HepG2 (cell line): ENCODE measurements around the gene ZCCHC24. TPM values are rescaled to one million over a fixed set of nuclear protein-coding genes. Genes with fewer than 3 reads are reported as not detected.

Experiments
- ATAC-seq: fragments of 200-7000 bp; cut with Tn5 transposase; 3 replicates; pipeline ENCODE4 v1.9.1; 2020; ENCODE audit warnings: mild to moderate bottlenecking, moderate library complexity
- BruUV-seq: library from RNA; stranded (reverse); fragments of 400-500 nt; replicated peaks from 2 replicates; lab custom pipeline; 2021; lab: Mats Ljungman, UMichigan
- CTCF ChIA-PET: fragments of 300-600 bp; formaldehyde crosslinking; extraction: SDS; loops from one replicate; lab custom pipeline; 2021; ENCODE audit warnings: low total read pairs, inconsistent platforms, low intra/inter-chr PET ratio; lab: Yijun Ruan, JAX
- POLR2A ChIA-PET: fragments of 350-600 bp; sonication (Branson Sonifier 250); formaldehyde crosslinking; loops from one replicate; lab custom pipeline; 2020; ENCODE audit warnings: antibody characterized with exemption, inconsistent platforms; lab: Yijun Ruan, JAX
- DNase-seq: peaks from one replicate; pipeline ENCODE4 v3.0.0-alpha.2; 2015; ENCODE audit warnings: low spot score
- FAIRE-seq: peaks from 3 replicates; lab custom pipeline; 2011; peaks lifted over from hg19 to GRCh38; lab: Jason Lieb, UNC
- H2AFZ ChIP-seq: one replicate; pipeline ENCODE4 v1.6.1; 2011; ENCODE audit warnings: low read length, inconsistent platforms
- H3K27ac ChIP-seq: fragments of 300-600 bp; 3 replicates; pipeline ENCODE4 v1.8.0; 2011; ENCODE audit warnings: mixed run types, mild to moderate bottlenecking, mixed read lengths, low read length, inconsistent platforms; ENCODE audit not compliant: insufficient read depth; ENCODE audit errors: extremely low read length
- H3K27me3 ChIP-seq, 2 experiments: fragments of 200-600 bp in 1 of 2; 2 replicates in 1 of 2; 3 replicates in 1 of 2; pipeline versions ENCODE4 v1.6.0 to v1.8.0; 2011; ENCODE audit warnings: low read length in 2 of 2, mild to moderate bottlenecking in 2 of 2, moderate library complexity in 2 of 2, inconsistent platforms in 1 of 2; ENCODE audit not compliant: insufficient read depth in 2 of 2, control insufficient read depth in 1 of 2
- H3K36me3 ChIP-seq, 2 experiments: fragments of 200-600 bp in 1 of 2; replicated peaks in 1 of 2; 2 replicates in 1 of 2; 3 replicates in 1 of 2; pipeline versions ENCODE4 v1.5.1 to v1.8.0; 2011; ENCODE audit warnings: low read length in 2 of 2, inconsistent platforms in 1 of 2; ENCODE audit not compliant: insufficient read depth in 2 of 2, control insufficient read depth in 1 of 2
- H3K4me1 ChIP-seq: 2 replicates; pipeline ENCODE4 v1.5.1; 2012; ENCODE audit warnings: low read length, inconsistent platforms; ENCODE audit not compliant: insufficient read depth
- H3K4me2 ChIP-seq: 2 replicates; pipeline ENCODE4 v1.6.0; 2011; ENCODE audit warnings: low read depth, low read length, inconsistent platforms
- H3K4me3 ChIP-seq, 3 experiments: fragments of 200-600 bp in 1 of 3; sonication (generic), shearing (Covaris generic) in 1 of 3; replicated peaks in 1 of 3; 2 replicates each; pipeline ENCODE4 v1.5.1; 2011 to 2016; ENCODE audit warnings: low read length in 3 of 3, inconsistent platforms in 2 of 3, low read depth in 2 of 3, mild to moderate bottlenecking in 2 of 3, control low read depth in 1 of 3, mixed read lengths in 1 of 3; ENCODE audit not compliant: insufficient read depth in 1 of 3
- H3K79me2 ChIP-seq: one replicate; pipeline ENCODE4 v1.6.1; 2011; ENCODE audit warnings: low read length, inconsistent platforms; ENCODE audit not compliant: insufficient read depth
- H3K9ac ChIP-seq: 2 replicates; pipeline ENCODE4 v1.6.0; 2011; ENCODE audit warnings: mild to moderate bottlenecking, low read depth, low read length, inconsistent platforms; ENCODE audit not compliant: insufficient read depth
- H3K9me3 ChIP-seq: 2 replicates; pipeline ENCODE4 v1.5.1; 2012; ENCODE audit warnings: mild to moderate bottlenecking, low read length
- H4K20me1 ChIP-seq: 2 replicates; pipeline ENCODE4 v1.6.0; 2011; ENCODE audit warnings: inconsistent platforms, mild to moderate bottlenecking, low read length, moderate library complexity; ENCODE audit not compliant: insufficient read depth
- NCOR1 ChIP-seq: fragments of 200-600 bp; sonication (generic); IDR thresholded peaks from 2 replicates; pipeline ENCODE4 v1.7.0; 2017; ENCODE audit warnings: antibody characterized with exemption, low read length, borderline replicate concordance
- ZMYM3 ChIP-seq: sonication (generic); formaldehyde crosslinking; IDR thresholded peaks from 2 replicates; pipeline ENCODE4 v1.5.1; 2020; ENCODE audit warnings: mild to moderate bottlenecking, missing genetic modification reagents
- ZNF431 ChIP-seq: sonication (generic); formaldehyde crosslinking; IDR thresholded peaks from 2 replicates; pipeline ENCODE4 v1.9.0; 2022; ENCODE audit warnings: missing genetic modification reagents, low read depth, mild to moderate bottlenecking, borderline replicate concordance
- ZNF629 ChIP-seq: sonication (generic); formaldehyde crosslinking; conservative IDR thresholded peaks from 2 replicates; pipeline ENCODE4 v1.5.0; 2020; ENCODE audit warnings: missing genetic modification reagents
- ZNF768 ChIP-seq: sonication (generic); formaldehyde crosslinking; IDR thresholded peaks from 2 replicates; pipeline ENCODE4 v1.4.0; 2020; ENCODE audit warnings: missing genetic modification reagents
- WGBS: methylation state at CpG from one replicate; pipeline ENCODE4 v1.1.6; 2017; ENCODE audit warnings: low lambda C conversion rate; 5-methylcytosine and 5-hydroxymethylcytosine counted together
- in situ Hi-C: cut with HindIII; loops from 2 replicates; pipeline ENCODE4 v1.10.0; 2017; ENCODE audit warnings: low pct_unique_long_range_greater_than_20kb; ENCODE audit not compliant: extremely low pct_ligation_motif_present
- intact Hi-C: fragments of 100-400 bp; cut with micrococcal nuclease; formaldehyde crosslinking; loops from one replicate; pipeline ENCODE4 v1.10.0; 2022; ENCODE audit not compliant: unreplicated experiment
- polyA plus RNA-seq, 8 experiments: library from polyadenylated mRNA; depleted of rRNA in 3 of 8; stranded (reverse) in 7 of 8; unstranded in 1 of 8; fragments of >200 nt; fragmentation: Illumina TruSeq in 4 of 8; extraction: Trizol in 4 of 8; gene quantifications; 2 replicates each; pipeline versions ENCODE4 v1.2.1 to v1.2.3, GENCODE V29; 2011 to 2016; ENCODE audit warnings: low read depth in 4 of 8, missing spikeins in 1 of 8, mixed read lengths in 1 of 8; ENCODE audit not compliant: insufficient read depth in 1 of 8
- total RNA-seq, 5 experiments: library from RNA; depleted of rRNA; stranded (reverse); fragments of >200 nt; fragmentation: Illumina TruSeq; extraction: Trizol; gene quantifications; 2 replicates each; pipeline ENCODE4 v1.2.3, GENCODE V29; 2016; ENCODE audit warnings: low read depth in 1 of 5
- TF ChIP-seq, protein P1 (sequence below): fragments of 450-650 bp; IDR thresholded peaks from 2 replicates; pipeline ENCODE4 v1.6.1; 2016

Gene ZCCHC24
- total and polyA plus RNA-seq, 2 of the 13 experiments (the other 11 are each of a cell fraction or from before 2014, with no cell fraction given): 3.1 to 7.9 TPM

DNA sequence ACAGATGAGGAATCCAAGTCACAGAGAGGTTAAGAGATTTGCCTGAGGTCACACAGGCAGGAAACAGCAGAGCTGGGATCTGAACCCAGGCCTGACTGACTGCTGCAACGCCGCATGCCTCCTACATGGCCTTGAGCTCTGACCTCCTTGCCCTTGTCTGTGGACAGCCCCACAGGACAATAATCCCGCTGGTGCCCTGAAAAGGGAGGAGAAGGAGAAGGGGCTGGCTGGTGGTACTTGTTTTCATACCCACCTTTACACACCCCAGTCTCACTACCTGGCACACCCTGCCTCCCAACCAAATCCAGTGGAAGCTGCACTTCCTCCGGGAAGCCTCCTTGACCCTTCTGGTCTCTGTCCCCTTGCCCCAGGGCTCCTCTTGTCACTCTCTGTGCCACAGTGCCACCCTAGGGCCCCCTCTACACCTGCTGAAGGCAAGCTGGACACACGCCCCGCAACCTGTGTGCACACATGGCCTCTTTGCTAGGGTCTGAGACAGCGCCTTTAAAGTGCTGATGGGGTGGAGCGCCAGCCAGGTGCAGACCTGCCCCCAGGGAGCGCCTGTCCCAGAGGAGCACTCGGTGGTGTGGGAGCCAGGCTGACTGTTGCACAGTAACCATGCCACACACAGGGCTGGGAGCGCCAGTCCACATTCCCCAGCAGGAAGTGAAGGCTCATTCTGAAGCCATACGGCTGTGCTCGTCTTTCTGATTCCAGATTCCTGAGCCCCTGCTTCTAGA lies 38.6 kb downstream of the ZCCHC24 start (continued):
- TF ChIP-seq, protein P1, sequence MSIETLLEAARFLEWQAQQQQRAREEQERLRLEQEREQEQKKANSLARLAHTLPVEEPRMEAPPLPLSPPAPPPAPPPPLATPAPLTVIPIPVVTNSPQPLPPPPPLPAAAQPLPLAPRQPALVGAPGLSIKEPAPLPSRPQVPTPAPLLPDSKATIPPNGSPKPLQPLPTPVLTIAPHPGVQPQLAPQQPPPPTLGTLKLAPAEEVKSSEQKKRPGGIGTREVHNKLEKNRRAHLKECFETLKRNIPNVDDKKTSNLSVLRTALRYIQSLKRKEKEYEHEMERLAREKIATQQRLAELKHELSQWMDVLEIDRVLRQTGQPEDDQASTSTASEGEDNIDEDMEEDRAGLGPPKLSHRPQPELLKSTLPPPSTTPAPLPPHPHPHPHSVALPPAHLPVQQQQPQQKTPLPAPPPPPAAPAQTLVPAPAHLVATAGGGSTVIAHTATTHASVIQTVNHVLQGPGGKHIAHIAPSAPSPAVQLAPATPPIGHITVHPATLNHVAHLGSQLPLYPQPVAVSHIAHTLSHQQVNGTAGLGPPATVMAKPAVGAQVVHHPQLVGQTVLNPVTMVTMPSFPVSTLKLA: no peak

DNA sequence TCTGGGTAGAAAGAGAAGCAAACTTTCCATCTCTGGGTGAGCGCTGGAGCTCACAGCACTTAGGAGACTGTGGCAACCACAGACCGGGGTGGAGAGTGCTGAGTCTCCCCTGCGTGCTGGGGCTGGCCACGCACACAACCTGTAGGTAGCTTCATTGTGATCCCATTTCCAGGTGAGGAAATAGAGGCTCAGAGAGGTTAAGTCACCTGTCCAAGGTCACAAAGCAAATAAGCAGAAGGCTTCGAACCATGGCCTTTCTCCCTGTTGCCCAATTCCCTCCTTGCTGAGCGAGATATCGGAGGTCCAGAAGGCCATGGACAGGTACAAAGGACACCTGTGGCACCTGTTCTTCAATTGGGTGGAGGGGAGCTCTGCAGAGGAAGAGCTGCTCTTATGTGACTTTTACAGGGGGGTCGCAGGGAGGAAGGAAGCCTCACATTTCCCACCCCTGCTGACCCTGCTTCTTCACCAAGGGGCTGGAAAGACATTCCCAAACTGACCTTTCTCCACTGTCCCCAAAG lies 39.4 kb downstream of the ZCCHC24 start:
- intact Hi-C loops (no loop called here), in situ Hi-C loops (no loop called here)
- BruUV-seq: no TSS peak
- no peak overlapping the region for H3K9ac ChIP-seq
- POLR2A ChIA-PET: interaction anchor here (1.3 kb wide), 1 partner anchor 26 kb away, joined by 4 read pairs; no protein-coding TSS in a partner anchor
- no peaks in the 10 kb centered on the region for H4K20me1 ChIP-seq
- no peaks in the 10 kb centered on the region for H3K79me2 ChIP-seq
- no peaks in the 10 kb centered on the region for H3K9me3 ChIP-seq
- H3K36me3 ChIP-seq: no peaks in the 10 kb centered on the region
- CTCF ChIA-PET: no interaction called here
- H3K27ac ChIP-seq: no peak overlapping the region
- no peak for ATAC-seq
- peaks cover 79% of the 10 kb centered on the region for H3K4me1 ChIP-seq
- H3K4me3 ChIP-seq: no peak overlapping the region
- no peak overlapping the region for H3K4me2 ChIP-seq
- TF ChIP-seq ZMYM3 (CRISPR knock-in tag) (peak; percentile 44; the same call in 1 of the 2 replicates), ZNF629 (CRISPR knock-in tag) (peak; percentile 46), ZNF768 (CRISPR knock-in tag) (peak; percentile 92), NCOR1 (no peak), ZNF431 (CRISPR knock-in tag) (no peak)
- TF ChIP-seq, all 625 proteins: peak for 3
- 65% methylated on average over 7 of the region's 8 CpGs for WGBS
- FAIRE-seq: no peak
- no peak for DNase-seq
- no peaks in the 10 kb centered on the region for H3K27me3 ChIP-seq
- H2AFZ ChIP-seq: no peak overlapping the region
